ENCODE measurements around the gene USP43. TPM values are rescaled to one million over a fixed set of nuclear protein-coding genes. Genes with fewer than 3 reads are reported as not detected.
A peak's percentile ranks its signal among the peaks of the same experiment; 100 is the strongest.
"Not testable (repeated sequence)": the region's sequence is repeated elsewhere in the genome, so short reads cannot be mapped to it uniquely, and the experiment has no call there.

Gene USP43, protein sequence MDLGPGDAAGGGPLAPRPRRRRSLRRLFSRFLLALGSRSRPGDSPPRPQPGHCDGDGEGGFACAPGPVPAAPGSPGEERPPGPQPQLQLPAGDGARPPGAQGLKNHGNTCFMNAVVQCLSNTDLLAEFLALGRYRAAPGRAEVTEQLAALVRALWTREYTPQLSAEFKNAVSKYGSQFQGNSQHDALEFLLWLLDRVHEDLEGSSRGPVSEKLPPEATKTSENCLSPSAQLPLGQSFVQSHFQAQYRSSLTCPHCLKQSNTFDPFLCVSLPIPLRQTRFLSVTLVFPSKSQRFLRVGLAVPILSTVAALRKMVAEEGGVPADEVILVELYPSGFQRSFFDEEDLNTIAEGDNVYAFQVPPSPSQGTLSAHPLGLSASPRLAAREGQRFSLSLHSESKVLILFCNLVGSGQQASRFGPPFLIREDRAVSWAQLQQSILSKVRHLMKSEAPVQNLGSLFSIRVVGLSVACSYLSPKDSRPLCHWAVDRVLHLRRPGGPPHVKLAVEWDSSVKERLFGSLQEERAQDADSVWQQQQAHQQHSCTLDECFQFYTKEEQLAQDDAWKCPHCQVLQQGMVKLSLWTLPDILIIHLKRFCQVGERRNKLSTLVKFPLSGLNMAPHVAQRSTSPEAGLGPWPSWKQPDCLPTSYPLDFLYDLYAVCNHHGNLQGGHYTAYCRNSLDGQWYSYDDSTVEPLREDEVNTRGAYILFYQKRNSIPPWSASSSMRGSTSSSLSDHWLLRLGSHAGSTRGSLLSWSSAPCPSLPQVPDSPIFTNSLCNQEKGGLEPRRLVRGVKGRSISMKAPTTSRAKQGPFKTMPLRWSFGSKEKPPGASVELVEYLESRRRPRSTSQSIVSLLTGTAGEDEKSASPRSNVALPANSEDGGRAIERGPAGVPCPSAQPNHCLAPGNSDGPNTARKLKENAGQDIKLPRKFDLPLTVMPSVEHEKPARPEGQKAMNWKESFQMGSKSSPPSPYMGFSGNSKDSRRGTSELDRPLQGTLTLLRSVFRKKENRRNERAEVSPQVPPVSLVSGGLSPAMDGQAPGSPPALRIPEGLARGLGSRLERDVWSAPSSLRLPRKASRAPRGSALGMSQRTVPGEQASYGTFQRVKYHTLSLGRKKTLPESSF
- 7.8 TPM for total RNA-seq
- polyA plus RNA-seq (ENCODE audit: insufficient read depth, low read depth, low replicate concordance) = 1.9 TPM
- long read RNA-seq, donor 1 = 0 reads
- long read RNA-seq, donor 2, partial matches to known transcripts = 8 of 8 reads
- long read RNA-seq, donor 2, other reads (novel, unspliced or antisense) = 0 of 8 reads
- long read RNA-seq, donor 3 = 0 reads
- long read RNA-seq, donor 4, full-length matches to known transcripts = 1 of 1 reads
- long read RNA-seq, donor 4, partial matches to known transcripts = 0 of 1 reads
- long read RNA-seq, donor 4, other reads (novel, unspliced or antisense) = 0 of 1 reads
- long read RNA-seq, donor 5 = 0 reads
- long read RNA-seq, donor 6 = 0 reads
- long read RNA-seq, donor 7, full-length matches to known transcripts = 6 of 17 reads
- long read RNA-seq, donor 7, partial matches to known transcripts = 10 of 17 reads
- long read RNA-seq, donor 7, other reads (novel, unspliced or antisense) = 1 of 17 reads
- long read RNA-seq, donor 8 = 0 reads
- long read RNA-seq, donor 9, full-length matches to known transcripts = 1 of 1 reads
- long read RNA-seq, donor 9, partial matches to known transcripts = 0 of 1 reads
- long read RNA-seq, donor 9, other reads (novel, unspliced or antisense) = 0 of 1 reads
- long read RNA-seq, donor 10, full-length matches to known transcripts = 1 of 1 reads
- long read RNA-seq, donor 10, partial matches to known transcripts = 0 of 1 reads
- long read RNA-seq, donor 10, other reads (novel, unspliced or antisense) = 0 of 1 reads

GRCh38 chr17:9644910-9645751, at the start of gene USP43:
Gene USP43 (plus strand): TSS chr17:9645517. CDS start chr17:9645633, 116 bp downstream.
- Histone ChIP-seq H3K9ac (ENCODE audit: low read length in 3 of 3) (peak within 1 kb of the TSS; percentile 59 to 79 (median 60)), H3K9me3 (ENCODE audit: control insufficient read depth in 2 of 3, insufficient read depth in 1 of 3, low read length in 3 of 3) (no peaks in the 10 kb centered on the region), H3K4me3 (ENCODE audit: low read length in 3 of 3) (peak within 1 kb of the TSS; percentile 77 to 87 (median 81)), H3K27ac (ENCODE audit: low read depth in 2 of 2, low read length in 2 of 2) (peak within 1 kb of the TSS; percentile 92 to 96), H3K36me3 (ENCODE audit: control insufficient read depth in 2 of 3, insufficient read depth in 3 of 3, low read length in 3 of 3) (no peaks in the 10 kb centered on the region), H3K4me1 (ENCODE audit: control insufficient read depth in 2 of 3, insufficient read depth in 2 of 3, low read depth in 1 of 3, low read length in 3 of 3) (peaks cover 0 to 6% (median 0%) of the 10 kb centered on the region in 3 donors), H3K27me3 (ENCODE audit: control insufficient read depth, insufficient read depth, low read length) (peaks cover 4% of the 10 kb centered on the region)
- TF ChIP-seq, protein P1, sequence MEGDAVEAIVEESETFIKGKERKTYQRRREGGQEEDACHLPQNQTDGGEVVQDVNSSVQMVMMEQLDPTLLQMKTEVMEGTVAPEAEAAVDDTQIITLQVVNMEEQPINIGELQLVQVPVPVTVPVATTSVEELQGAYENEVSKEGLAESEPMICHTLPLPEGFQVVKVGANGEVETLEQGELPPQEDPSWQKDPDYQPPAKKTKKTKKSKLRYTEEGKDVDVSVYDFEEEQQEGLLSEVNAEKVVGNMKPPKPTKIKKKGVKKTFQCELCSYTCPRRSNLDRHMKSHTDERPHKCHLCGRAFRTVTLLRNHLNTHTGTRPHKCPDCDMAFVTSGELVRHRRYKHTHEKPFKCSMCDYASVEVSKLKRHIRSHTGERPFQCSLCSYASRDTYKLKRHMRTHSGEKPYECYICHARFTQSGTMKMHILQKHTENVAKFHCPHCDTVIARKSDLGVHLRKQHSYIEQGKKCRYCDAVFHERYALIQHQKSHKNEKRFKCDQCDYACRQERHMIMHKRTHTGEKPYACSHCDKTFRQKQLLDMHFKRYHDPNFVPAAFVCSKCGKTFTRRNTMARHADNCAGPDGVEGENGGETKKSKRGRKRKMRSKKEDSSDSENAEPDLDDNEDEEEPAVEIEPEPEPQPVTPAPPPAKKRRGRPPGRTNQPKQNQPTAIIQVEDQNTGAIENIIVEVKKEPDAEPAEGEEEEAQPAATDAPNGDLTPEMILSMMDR (IDR thresholded peaks at IDR 0.05; ENCODE audit: borderline replicate concordance, extremely low read depth, insufficient read depth) = no peak
- FAIRE-seq = no peak
- intact Hi-C loops (cut with DNase I) = no loop called here
- peak; percentile 73 to 88 (median 79) for DNase-seq

DNA sequence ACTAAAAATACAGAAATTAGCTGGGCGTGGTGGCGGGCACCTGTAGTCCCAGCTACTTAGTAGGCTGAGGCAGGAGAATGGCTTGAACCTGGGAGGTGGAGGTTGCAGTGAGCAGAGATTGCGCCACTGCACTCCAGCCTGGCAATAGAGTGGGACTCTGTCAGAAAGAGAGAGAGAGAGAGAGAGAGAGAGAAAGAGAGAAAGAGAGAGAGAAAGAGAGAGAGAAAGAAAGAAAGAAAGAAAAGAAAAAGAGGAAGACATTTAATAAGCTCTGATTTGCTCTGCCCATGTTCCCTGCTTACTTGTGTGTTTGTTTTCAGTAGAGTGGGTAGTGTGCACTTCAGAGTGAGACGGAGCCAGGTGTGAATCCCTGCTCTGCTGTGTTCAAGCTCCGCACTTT, 47.7 kb upstream of the USP43 start:
- H3K9ac ChIP-seq (ENCODE audit: low read length in 3 of 3); H3K4me1 ChIP-seq (ENCODE audit: control insufficient read depth in 2 of 3, insufficient read depth in 2 of 3, low read depth in 1 of 3, low read length in 3 of 3); H3K36me3 ChIP-seq (ENCODE audit: control insufficient read depth in 2 of 3, insufficient read depth in 3 of 3, low read length in 3 of 3); FAIRE-seq; DNase-seq; H3K27me3 ChIP-seq (ENCODE audit: control insufficient read depth, insufficient read depth, low read length); intact Hi-C loops (cut with DNase I); H3K9me3 ChIP-seq (ENCODE audit: control insufficient read depth in 2 of 3, insufficient read depth in 1 of 3, low read length in 3 of 3); H3K4me3 ChIP-seq (ENCODE audit: low read length in 3 of 3); H3K27ac ChIP-seq (ENCODE audit: low read depth in 2 of 2, low read length in 2 of 2): not testable (repeated sequence)

DNA sequence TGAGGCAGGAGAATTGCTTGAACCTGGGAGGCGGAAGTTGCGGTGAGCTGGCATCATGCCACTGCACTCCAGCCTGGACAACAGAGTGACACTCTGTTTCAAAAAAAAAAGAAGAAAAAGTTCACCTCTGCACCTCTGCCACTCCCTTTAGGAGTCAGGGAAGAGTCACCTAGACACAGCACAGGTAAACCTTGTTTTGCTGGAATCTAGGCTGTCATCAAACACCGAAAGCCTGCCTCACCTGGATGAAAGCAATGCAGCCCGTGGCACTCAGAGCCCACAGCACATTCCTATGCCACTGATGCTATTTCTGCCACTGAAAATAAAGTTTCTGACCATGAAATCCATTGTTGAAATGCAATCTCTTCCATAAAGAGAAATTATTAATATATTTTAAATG, 46.7 kb upstream of the USP43 start:
- no peak for FAIRE-seq
- TF ChIP-seq, protein P1 (IDR thresholded peaks at IDR 0.05; ENCODE audit: borderline replicate concordance, extremely low read depth, insufficient read depth) = no peak
- no peaks in the 10 kb centered on the region for H3K36me3 ChIP-seq (ENCODE audit: control insufficient read depth in 2 of 3, insufficient read depth in 3 of 3, low read length in 3 of 3)
- H3K9me3 ChIP-seq (ENCODE audit: control insufficient read depth in 2 of 3, insufficient read depth in 1 of 3, low read length in 3 of 3) = no peaks in the 10 kb centered on the region
- DNase-seq = no peak
- intact Hi-C loops (cut with DNase I) = no loop called here
- H3K9ac ChIP-seq (ENCODE audit: low read length in 3 of 3) = no peak overlapping the region
- no peak overlapping the region for H3K4me3 ChIP-seq (ENCODE audit: low read length in 3 of 3)
- H3K27me3 ChIP-seq (ENCODE audit: control insufficient read depth, insufficient read depth, low read length) = no peaks in the 10 kb centered on the region
- no peaks in the 10 kb centered on the region for H3K4me1 ChIP-seq (ENCODE audit: control insufficient read depth in 2 of 3, insufficient read depth in 2 of 3, low read depth in 1 of 3, low read length in 3 of 3)
- H3K27ac ChIP-seq (ENCODE audit: low read depth in 2 of 2, low read length in 2 of 2) = no peak overlapping the region

GRCh38 chr17:9604583-9604982, 40.7 kb upstream of the USP43 start:
- H3K36me3 ChIP-seq (ENCODE audit: control insufficient read depth in 2 of 3, insufficient read depth in 3 of 3, low read length in 3 of 3); H3K4me3 ChIP-seq (ENCODE audit: low read length in 3 of 3); H3K9me3 ChIP-seq (ENCODE audit: control insufficient read depth in 2 of 3, insufficient read depth in 1 of 3, low read length in 3 of 3); H3K4me1 ChIP-seq (ENCODE audit: control insufficient read depth in 2 of 3, insufficient read depth in 2 of 3, low read depth in 1 of 3, low read length in 3 of 3); H3K27me3 ChIP-seq (ENCODE audit: control insufficient read depth, insufficient read depth, low read length); H3K27ac ChIP-seq (ENCODE audit: low read depth in 2 of 2, low read length in 2 of 2); DNase-seq; intact Hi-C loops (cut with DNase I); H3K9ac ChIP-seq (ENCODE audit: low read length in 3 of 3); FAIRE-seq: not testable (repeated sequence)
